MV-4-11 (cell line): Measurements from ENCODE around the gene CMTM4.

Source experiments
- DNase-seq: peaks from one replicate; lab custom pipeline; 2025; lab: John Stamatoyannopoulos, UW

The CMTM4 gene

GRCh38 chr16:66566051-66566901 is 130.3 kb downstream of the CMTM4 start, which contains the start of gene CMTM1:
CMTM1 (plus strand) TSS chr16:66566439; CDS start chr16:66566514, 75 bp downstream.
- no peak for DNase-seq
